GM12892 (cell line): ENCODE results near the gene COL4A1.

Experiments used
- POLR2A ChIP-seq: IDR thresholded peaks from 2 replicates; pipeline ENCODE4 v1.6.1; 2011; ENCODE audit warnings: low read depth, low read length, control low read depth
- TAF1 ChIP-seq: IDR thresholded peaks from 2 replicates; pipeline ENCODE4 v1.6.1; 2011; ENCODE audit warnings: low read depth, mild to moderate bottlenecking, control low read depth, low read length, borderline replicate concordance

DNA sequence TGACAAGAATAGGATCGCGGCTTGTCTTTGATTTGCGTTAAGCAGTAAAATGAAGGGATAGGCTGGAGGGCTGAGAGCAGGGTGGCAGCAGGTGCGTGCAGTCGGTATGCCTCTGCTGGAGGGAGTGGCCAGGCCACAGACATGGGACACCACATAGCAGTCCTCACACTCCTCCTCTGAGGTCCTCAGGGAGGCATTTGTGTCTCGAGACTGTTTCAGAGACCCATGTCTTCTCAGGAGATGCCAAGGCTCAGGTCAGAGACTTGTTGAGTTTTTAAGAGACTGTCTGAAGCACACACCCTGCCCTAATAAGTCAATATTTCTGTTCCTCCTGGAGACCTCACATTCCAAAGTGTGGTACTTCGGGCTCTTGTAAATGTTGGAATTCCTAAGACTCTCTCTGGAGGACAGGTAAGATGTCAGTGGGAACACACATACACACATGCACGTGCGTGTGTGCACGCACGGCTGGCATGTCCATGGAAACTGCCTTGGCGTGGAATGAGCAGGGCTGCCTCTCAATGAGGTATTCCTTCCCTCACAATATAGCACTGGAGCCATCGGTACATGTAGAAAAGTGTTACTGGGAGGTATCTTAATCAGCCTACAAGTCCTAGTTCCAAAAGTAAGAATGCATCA is 46.5 kb upstream of the COL4A1 start:
- TF ChIP-seq POLR2A (no peak), TAF1 (no peak)
